CD4-positive, alpha-beta T cell treated with Interleukin-15 for 1 hour (primary cell): ENCODE results near the gene CUTC.

Source experiments
- DNase-seq: peaks from one replicate; pipeline ENCODE4 v3.0.0-alpha.2; 2020

CUTC gene

DNA sequence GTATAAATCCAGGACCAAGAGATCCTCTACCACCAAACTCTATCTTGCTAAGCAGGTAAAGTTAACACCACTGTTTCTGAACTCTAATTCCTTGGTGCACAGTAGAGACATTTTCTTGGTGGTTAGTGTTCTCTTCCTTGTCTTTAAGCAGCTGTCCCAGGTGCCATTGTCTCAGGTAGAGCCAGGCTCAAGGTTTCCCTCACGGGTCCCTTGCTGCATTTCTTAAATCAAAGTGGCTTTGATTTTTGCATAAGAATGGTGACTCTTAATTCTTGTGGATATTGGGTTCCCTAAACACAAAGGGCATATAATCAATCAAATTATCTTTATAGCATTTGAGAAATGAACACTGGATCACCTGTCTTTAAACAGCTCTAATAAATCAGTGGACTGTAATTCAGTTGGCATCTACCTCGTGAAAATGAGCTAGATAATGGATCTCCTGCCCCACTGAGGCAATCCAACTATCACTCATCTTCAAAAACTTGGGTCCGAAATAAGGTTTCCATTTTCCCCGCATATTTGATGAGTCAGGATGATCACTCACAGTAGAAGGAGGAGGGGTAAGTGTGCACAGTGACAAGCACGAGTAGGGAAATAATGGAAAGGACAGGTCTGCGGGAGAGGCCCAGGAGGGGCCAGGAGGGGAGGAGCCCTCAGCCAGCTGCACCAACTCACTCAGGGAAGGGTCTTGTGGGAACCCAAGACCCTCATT, 52.9 kb downstream of the CUTC start:
- DNase-seq, result no peak

DNA sequence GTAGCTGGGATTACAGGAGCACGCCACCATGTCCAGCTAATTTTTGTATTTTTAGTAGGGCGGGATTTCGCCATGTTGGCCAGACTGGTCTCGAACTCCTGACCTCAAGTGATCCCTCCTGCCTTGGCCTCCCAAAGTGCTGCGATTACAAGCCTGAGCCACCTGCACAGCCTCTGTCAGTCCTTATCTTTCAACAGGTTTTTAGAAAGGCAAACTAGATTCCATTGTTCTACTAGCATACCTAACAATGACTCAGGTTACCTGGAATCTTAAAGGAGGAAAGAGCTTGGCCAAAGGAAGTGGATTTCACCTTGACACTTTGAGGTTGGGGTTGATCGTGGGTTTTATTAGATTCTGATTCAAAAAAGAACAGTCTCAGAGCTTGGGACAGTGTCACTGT, 53.6 kb downstream of the CUTC start:
- DNase-seq, result no peak

DNA sequence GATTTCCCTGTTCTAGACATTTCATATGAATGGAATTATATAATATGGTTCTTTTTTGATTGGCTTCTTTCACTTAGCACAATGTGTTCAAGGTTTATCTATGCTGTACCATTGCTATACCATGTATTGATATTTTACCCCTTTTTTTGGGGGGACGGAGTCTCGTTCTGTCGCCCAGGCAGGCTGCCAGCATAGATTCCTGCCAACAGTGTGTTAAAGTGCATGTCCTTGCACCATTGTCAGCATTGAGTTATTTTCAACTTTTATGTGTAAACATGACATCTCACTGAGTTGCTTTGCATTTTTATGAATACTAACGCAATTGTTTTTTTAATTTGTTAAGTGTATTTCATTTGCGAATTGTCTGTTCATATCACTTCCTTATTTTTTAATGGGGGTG, 55.3 kb downstream of the CUTC start:
- no peak for DNase-seq

DNA sequence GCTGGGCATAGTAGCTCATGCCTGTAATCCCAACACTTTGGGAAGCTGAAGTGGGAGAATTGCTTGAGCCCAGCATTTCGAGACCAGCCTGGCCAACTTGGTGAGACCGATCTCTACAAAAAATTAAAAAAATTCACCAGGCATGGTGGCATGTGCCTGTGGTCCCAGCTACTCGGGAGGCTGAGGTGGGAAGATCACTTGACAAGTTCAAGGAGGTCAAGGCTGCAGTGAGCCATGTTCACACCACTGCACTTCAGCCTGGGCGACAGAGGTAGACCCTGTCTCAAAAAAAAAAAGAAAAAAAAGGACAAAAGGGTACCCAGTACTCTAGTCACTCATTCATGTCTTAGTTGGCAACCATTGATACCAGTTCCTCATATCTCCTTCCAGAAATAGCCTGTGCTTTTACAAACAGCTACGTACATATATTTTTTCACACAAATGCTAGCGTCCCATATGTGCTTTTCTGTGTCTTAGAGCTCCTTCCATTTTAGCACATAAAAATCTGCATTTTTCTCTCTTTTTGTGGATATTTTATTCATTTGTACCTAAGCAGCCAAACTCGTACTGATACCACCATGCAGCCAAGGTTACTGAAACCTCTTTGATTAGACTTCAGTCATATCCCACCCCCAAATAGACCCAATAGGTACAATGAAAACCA, 55.9 kb downstream of the CUTC start:
- no peak for DNase-seq

DNA sequence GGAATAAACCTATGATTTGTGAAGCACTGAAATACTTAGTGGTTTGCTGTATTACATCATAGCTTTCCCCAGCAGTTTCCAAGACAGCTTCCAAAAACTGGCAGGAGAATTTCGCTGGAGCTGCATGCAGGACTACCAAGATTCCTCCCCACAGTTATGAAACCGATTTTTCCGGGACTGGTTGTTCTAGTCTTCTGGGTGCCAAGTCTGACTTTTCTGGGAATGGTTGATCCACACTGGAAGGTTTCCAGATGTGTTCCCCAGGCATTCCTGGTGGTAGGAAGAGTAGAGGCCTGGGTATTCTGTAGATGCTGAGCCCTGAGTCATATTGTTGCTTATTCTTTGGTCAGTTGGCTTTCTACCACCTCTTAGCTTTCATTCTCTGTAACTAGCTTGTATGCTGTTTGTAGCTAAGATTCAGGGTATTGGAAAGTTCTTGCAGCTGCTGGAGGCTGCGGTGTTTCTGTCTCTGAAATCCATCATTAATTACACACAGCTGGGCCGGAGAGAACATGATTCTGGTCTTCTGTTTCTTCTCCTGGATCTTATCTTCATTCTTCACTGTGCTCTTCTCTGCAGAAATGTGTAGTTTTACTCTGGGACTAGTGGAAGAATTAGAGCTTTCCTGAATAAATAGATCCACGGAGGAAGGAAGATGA, 56.7 kb downstream of the CUTC start:
- no peak for DNase-seq

DNA sequence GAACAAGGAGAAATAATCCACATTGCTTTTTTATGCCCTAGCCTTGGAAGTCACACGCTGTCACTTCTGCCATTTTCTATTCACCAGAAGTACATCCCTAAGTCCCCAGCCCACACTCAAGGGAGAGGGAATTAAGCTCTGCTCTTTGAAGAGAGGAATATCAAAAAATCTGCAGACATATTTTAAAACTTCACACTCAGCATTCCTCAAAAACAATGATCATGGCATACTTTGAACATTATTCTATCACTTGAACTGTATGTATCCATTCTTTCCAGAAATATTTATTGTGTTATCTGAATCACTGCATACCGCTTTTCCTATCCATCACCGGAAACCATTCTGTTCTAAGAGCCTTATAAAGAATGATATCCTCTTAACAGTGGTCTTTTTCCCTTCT, 59.8 kb downstream of the CUTC start:
- DNase-seq, result no peak

DNA sequence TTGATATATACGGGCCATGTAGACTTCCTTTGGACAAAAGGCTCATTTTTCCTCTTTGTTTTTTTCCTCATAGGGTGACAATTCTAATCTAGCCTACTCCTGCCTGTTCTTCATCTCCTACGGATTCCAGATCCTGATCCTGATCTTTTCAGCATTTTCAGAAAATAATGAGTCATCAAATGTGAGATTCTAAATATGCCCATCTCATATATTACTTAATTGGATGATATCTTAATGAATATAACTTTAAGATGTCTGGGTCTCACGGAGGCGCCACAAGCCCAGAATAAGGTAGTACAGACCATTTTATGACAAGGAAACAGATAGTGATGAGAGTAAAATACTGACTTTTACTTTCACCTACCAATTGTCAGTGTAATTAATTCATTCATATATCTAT, 61.8 kb downstream of the CUTC start:
- DNase-seq, result no peak

DNA sequence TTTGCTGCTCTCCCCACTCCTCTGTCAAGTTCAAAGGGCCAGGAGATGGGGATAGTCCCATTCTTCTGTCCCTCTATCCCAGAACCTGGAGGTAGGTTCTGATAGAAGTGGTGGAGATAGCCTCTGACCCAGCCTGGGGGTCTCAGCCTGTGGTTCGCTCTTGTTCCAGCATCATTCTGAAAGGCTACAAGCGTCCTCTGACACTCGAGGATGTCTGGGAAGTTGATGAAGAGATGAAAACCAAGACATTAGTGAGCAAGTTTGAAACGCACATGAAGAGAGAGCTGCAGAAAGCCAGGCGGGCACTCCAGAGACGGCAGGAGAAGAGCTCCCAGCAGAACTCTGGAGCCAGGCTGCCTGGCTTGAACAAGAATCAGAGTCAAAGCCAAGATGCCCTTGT, 64.9 kb downstream of the CUTC start:
- DNase-seq, result no peak

DNA sequence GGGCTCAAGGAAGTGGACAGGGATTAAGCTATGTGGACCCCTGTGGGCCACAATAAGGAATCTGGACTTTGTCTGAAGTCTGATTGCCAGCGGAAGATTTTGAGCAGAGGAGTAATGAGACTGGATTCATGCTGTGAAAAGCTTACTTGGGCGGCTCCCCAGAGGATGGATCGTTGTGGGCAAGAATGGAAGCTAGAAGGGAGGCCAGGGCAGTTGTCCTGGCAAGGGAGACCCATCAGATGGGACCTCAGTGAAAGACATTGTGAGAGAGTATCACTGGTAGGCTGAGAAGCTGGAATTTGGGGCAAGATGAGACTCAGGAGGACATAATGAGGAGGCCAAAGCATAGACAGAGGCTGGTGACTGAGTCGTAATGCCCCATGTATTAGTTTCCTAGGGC, 66.0 kb downstream of the CUTC start:
- DNase-seq, result no peak

DNA sequence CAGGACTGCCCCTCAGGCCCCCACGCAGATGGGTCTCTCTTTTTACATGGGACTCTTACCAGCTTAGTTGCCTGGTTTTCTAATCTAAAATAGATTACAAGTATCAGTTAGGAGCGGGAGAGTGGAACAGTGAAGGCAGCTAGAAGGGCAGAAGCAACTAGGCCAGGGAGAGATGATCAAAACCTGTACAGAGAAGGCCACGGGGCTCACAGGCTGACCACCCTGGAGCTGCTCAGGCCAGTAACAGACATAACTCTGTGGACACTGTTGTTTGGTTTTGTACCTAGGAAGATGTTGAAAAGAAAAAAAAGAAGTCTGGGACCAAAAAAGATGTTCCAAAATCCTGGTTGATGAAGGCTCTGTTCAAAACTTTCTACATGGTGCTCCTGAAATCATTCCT, 66.9 kb downstream of the CUTC start:
- DNase-seq, result no peak

DNA sequence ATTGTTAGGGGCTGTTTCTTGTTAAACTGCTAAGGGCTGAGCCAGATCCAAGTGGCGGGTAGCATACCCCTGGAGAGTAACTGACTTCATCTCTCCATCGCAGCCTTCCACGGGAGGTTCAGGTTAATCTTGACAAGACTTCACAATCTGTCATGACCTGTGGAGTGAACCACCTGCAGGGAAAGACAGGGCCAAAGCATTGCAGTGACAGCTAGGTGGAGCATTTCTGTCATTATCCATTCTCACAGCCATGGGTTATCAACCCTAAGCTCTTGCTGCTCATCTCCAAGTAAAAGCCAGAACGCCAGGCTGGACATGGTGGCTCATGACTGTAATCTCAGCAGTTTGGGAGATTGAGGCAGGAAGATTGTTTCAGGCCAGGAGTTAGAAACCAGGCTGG, 67.6 kb downstream of the CUTC start:
- no peak for DNase-seq

DNA sequence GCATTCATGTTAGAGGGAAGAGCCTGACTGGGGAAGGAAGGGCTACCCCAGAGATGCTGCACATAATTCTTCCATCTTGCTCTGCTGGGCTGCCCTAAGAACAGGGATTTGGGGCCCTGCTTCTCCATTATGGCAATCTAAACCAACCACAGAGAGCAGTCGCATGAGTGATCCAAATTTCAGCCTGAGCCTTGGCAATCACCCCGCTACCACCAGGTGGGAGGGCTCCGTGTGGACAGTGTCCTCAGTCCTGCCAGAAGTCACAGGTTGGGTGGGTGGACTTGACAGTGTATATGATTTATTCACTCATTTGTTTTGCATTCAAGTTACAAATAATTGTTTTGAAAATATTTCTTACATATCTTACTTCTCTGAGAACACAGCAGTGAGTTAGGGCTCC, 72.4 kb downstream of the CUTC start:
- no peak for DNase-seq

DNA sequence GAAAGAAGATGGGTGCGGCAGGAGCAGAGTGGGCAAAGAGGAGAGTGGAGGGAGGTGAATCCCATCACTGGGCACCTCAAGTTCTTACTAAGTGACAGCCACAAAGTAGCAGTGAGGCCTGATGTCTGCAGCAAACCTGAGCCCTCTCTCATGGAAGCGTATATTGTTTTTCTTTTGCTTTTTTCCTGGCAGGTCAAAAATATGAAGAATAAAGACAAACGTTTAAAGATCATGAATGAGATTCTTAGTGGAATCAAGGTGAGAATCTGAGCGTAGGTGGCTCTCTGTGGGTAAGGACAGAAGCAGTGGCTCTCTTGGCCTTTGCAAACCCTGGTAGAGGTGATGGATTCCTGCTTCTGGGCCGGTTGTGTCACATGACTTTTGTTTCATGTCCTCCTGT, 73.2 kb downstream of the CUTC start:
- DNase-seq, result no peak
